SK-N-SH treated with all-trans-retinoic acid at 6 μM for 48 hours (cell line): ENCODE measurements around the gene ADK.

ENCODE experiments used
- ATAC-seq: fragments of 200-7000 bp; cut with Tn5 transposase; 3 replicates; pipeline ENCODE4 v1.9.1; 2020; ENCODE audit warnings: mild to moderate bottlenecking, moderate library complexity
- ARNTL ChIP-seq: fragments of 450-650 bp; formaldehyde crosslinking; IDR thresholded peaks from 2 replicates; pipeline ENCODE4 v1.5.0; 2020; ENCODE audit warnings: low read depth, mild to moderate bottlenecking, moderate library complexity, borderline replicate concordance
- CREB5 ChIP-seq: fragments of 250-450 bp; sonication (Bioruptor Pico); IDR thresholded peaks from 2 replicates; pipeline ENCODE4 v1.5.1; 2020; ENCODE audit warnings: low read depth, mild to moderate bottlenecking, moderate library complexity
- CSRNP3 ChIP-seq: fragments of 250-450 bp; sonication (Bioruptor Pico); IDR thresholded peaks from 2 replicates; pipeline ENCODE4 v1.5.1; 2021; ENCODE audit warnings: mild to moderate bottlenecking, moderate library complexity
- ESRRG ChIP-seq: fragments of 250-450 bp; sonication (Bioruptor Pico); IDR thresholded peaks from 2 replicates; pipeline ENCODE4 v1.6.1; 2021; ENCODE audit warnings: mild to moderate bottlenecking
- ISL1 ChIP-seq: fragments of 250-450 bp; sonication (Bioruptor Pico); IDR thresholded peaks from 2 replicates; pipeline ENCODE4 v2.1.2; 2022; ENCODE audit warnings: mild to moderate bottlenecking, moderate library complexity
- OSR1 ChIP-seq: fragments of 250-450 bp; sonication (Bioruptor Pico); IDR thresholded peaks from 2 replicates; pipeline ENCODE4 v1.8.0; 2022; ENCODE audit warnings: moderate library complexity, mild to moderate bottlenecking, inconsistent platforms
- PPARA ChIP-seq: fragments of 250-450 bp; sonication (Bioruptor Pico); IDR thresholded peaks from 2 replicates; pipeline ENCODE4 v1.5.0; 2020; ENCODE audit warnings: mild to moderate bottlenecking, borderline replicate concordance
- RARB ChIP-seq: fragments of 250-450 bp; sonication (Bioruptor Pico); IDR thresholded peaks from 2 replicates; pipeline ENCODE4 v1.8.0; 2021; ENCODE audit warnings: mild to moderate bottlenecking, moderate library complexity
- SNAI2 ChIP-seq: fragments of 250-450 bp; sonication (Bioruptor Pico); IDR thresholded peaks from 2 replicates; pipeline ENCODE4 v1.5.0; 2020; ENCODE audit warnings: mild to moderate bottlenecking, moderate library complexity
- TCF4 ChIP-seq: fragments of 250-450 bp; sonication (Bioruptor Pico); IDR thresholded peaks from 2 replicates; pipeline ENCODE4 v1.8.0; 2021; ENCODE audit warnings: mild to moderate bottlenecking, moderate library complexity, borderline replicate concordance
- TOX ChIP-seq: fragments of 250-450 bp; sonication (Bioruptor Pico); IDR thresholded peaks from 2 replicates; pipeline ENCODE4 v1.8.0; 2021; ENCODE audit warnings: mild to moderate bottlenecking, moderate library complexity, borderline replicate concordance
- TSHZ2 ChIP-seq: fragments of 250-450 bp; sonication (Bioruptor Pico); IDR thresholded peaks from 2 replicates; pipeline ENCODE4 v1.5.0; 2020; ENCODE audit warnings: mild to moderate bottlenecking, moderate library complexity
- ZC3H10 ChIP-seq: fragments of 250-450 bp; sonication (Bioruptor Pico); IDR thresholded peaks from 2 replicates; pipeline ENCODE4 v1.5.1; 2021; ENCODE audit warnings: mild to moderate bottlenecking, moderate library complexity
- ZFP3 ChIP-seq: fragments of 250-450 bp; sonication (Bioruptor Pico); IDR thresholded peaks from 2 replicates; pipeline ENCODE4 v1.5.0; 2020; ENCODE audit warnings: mild to moderate bottlenecking, moderate library complexity
- ZFP30 ChIP-seq: fragments of 450-650 bp; formaldehyde crosslinking; IDR thresholded peaks from 2 replicates; pipeline ENCODE4 v1.5.0; 2022; ENCODE audit warnings: mild to moderate bottlenecking, moderate library complexity
- ZNF70 ChIP-seq: fragments of 450-650 bp; formaldehyde crosslinking; IDR thresholded peaks from 2 replicates; pipeline ENCODE4 v1.5.0; 2020; ENCODE audit warnings: mild to moderate bottlenecking, moderate library complexity
- ZNF8 ChIP-seq: fragments of 450-650 bp; formaldehyde crosslinking; IDR thresholded peaks from 2 replicates; pipeline ENCODE4 v1.5.0; 2020; ENCODE audit warnings: mild to moderate bottlenecking, moderate library complexity
- TF ChIP-seq, protein P1 (sequence below): fragments of 250-450 bp; sonication (Bioruptor Pico); IDR thresholded peaks from 2 replicates; pipeline ENCODE4 v1.8.0; 2021; ENCODE audit warnings: low read depth, mild to moderate bottlenecking, moderate library complexity, borderline replicate concordance

The ADK gene

DNA sequence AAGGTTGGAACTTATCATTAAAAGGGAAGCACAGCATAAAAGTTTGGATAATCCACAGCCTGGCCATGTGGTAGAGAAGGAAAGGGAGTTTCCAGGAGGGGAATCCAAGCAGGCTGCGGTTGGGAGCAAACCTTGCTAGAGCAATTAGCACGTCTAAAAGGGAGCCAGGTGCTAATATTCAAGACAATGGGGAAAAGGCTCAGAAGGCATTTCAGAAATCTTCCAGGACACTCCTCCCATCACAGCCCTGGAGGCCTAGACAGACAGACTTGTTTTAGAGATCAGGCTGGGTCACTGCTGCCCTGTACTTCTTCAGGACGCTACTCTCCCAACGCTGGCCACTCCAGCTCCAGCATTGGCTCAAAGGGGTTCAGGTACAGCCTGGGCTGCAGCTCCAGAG lies 579.2 kb downstream of the ADK start (continued):
- no peak for TF ChIP-seq CSRNP3 (CRISPR knock-in tag)
- no peak for TF ChIP-seq TCF4 (CRISPR knock-in tag)

- TF ChIP-seq OSR1 (CRISPR knock-in tag) (no peak), TCF4 (CRISPR knock-in tag) (no peak), TOX (CRISPR knock-in tag) (no peak), ESRRG (no peak), CSRNP3 (CRISPR knock-in tag) (no peak), ZFP30 (CRISPR knock-in tag) (no peak), ISL1 (CRISPR knock-in tag) (no peak), ZFP3 (no peak), PPARA (CRISPR knock-in tag) (no peak), CREB5 (CRISPR knock-in tag) (no peak), ARNTL (no peak), TSHZ2 (no peak), RARB (no peak), SNAI2 (CRISPR knock-in tag) (no peak), ZNF8 (CRISPR knock-in tag) (no peak)
- TF ChIP-seq, protein P1, sequence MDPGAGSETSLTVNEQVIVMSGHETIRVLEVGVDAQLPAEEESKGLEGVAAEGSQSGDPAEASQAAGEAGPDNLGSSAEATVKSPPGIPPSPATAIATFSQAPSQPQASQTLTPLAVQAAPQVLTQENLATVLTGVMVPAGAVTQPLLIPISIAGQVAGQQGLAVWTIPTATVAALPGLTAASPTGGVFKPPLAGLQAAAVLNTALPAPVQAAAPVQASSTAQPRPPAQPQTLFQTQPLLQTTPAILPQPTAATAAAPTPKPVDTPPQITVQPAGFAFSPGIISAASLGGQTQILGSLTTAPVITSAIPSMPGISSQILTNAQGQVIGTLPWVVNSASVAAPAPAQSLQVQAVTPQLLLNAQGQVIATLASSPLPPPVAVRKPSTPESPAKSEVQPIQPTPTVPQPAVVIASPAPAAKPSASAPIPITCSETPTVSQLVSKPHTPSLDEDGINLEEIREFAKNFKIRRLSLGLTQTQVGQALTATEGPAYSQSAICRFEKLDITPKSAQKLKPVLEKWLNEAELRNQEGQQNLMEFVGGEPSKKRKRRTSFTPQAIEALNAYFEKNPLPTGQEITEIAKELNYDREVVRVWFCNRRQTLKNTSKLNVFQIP (CRISPR knock-in tag) = no peak
- ATAC-seq = no peak
These were observed 582.6 kb downstream of the ADK start for GRCh38 chr10:74733612-74734011.

DNA sequence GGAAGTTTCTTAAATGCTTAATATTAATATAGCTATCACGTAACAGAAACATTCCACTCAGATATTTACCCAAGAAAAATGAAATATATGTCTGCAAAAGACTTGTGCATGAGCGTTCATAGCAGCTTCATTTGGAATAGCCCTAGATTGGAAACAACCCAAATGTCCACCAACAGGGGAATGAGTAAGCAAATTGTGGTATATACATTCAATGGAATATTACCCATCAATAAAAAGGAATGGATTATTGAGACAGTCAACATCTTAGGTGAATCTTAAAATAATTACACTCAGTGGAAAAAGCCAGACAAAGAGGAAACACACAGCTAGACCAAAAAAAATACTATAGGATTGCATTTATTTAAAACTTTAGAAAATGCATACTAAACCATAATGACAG lies 585.0 kb downstream of the ADK start:
- no peak for TF ChIP-seq ZNF70 (CRISPR knock-in tag)
- TF ChIP-seq ZNF8 (CRISPR knock-in tag) = 0 out of 2 replicates have a peak, but pooled peaks have one; percentile 21
- TF ChIP-seq, all 23 proteins: peak for 1
- no peak for ATAC-seq

DNA sequence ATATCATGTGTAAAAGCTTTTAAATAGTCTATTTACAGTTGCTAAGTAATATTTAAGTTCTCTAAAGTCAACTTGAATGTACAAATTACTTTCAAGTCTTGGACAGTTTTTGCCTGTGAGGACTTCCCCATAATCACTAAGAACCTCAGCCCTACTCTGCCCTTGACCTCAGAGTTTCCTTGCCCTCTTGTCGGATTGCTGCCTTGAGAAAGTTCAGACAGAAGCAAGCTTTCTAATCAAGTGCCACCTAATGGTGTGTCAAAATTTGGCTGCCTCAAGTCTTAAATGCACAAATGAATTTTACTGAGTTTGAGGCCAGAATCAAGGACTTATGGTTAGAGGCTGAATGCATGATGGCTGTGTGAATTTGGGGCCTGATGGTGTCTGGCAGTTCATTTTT lies 587.0 kb downstream of the ADK start:
- TF ChIP-seq CSRNP3 (CRISPR knock-in tag) = no peak
- TF ChIP-seq OSR1 (CRISPR knock-in tag) = no peak
- TF ChIP-seq ZC3H10 (CRISPR knock-in tag) = no peak
- TF ChIP-seq CREB5 (CRISPR knock-in tag) = no peak
- TF ChIP-seq PPARA (CRISPR knock-in tag) = no peak
- TF ChIP-seq ZFP3 = no peak
- ATAC-seq = no peak
